Caco-2 (cell line): ENCODE results near the gene FAM83C. TPM values are rescaled to one million over a fixed set of nuclear protein-coding genes. Genes with fewer than 3 reads are reported as not detected.
A peak's percentile ranks its signal among the peaks of the same experiment; 100 is the strongest.
"Not testable (repeated sequence)": the region's sequence is repeated elsewhere in the genome, so short reads cannot be mapped to it uniquely, and the experiment has no call there.

Experiments used
- BruUV-seq: library from RNA; stranded (reverse); fragments of 400-500 nt; replicated peaks from 2 replicates; lab custom pipeline; 2021; lab: Mats Ljungman, UMichigan
- CTCF ChIA-PET: fragments of 300-600 bp; sonication (Branson Sonifier 250); formaldehyde crosslinking; loops from one replicate; lab custom pipeline; 2022; ENCODE audit warnings: antibody characterized with exemption; lab: Charles Lee
- POLR2A ChIA-PET: fragments of 300-600 bp; sonication (Branson Sonifier 250); formaldehyde crosslinking; loops from one replicate; lab custom pipeline; 2022; ENCODE audit warnings: antibody characterized with exemption; lab: Charles Lee
- DNase-seq, 2 experiments: peaks; one replicate each; pipeline versions ENCODE4 v3.0.0 to v3.0.0-alpha.2; 2020 to 2022
- H3K27me3 ChIP-seq: replicated peaks from 2 replicates; pipeline ENCODE4 v1.6.0; 2011; ENCODE audit warnings: low read length; ENCODE audit not compliant: control insufficient read depth, insufficient read depth
- H3K36me3 ChIP-seq: 2 replicates; pipeline ENCODE4 v1.5.1; 2011; ENCODE audit warnings: low read length; ENCODE audit not compliant: control insufficient read depth, insufficient read depth
- H3K4me1 ChIP-seq: fragments of 250-450 bp; sonication (Bioruptor Pico); 2 replicates; pipeline ENCODE4 v1.5.1; 2020; ENCODE audit warnings: mild to moderate bottlenecking
- H3K4me3 ChIP-seq: 2 replicates; pipeline ENCODE4 v1.5.1; 2011; ENCODE audit warnings: low read depth, mild to moderate bottlenecking, control low read depth, low read length
- H3K9me3 ChIP-seq: fragments of 250-450 bp; sonication (Bioruptor Pico); 2 replicates; pipeline ENCODE4 v1.5.1; 2020; ENCODE audit warnings: mild to moderate bottlenecking, moderate library complexity
- H3K27ac Mint-ChIP-seq: one replicate; pipeline ENCODE4 v1.8.0; 2022; ENCODE audit warnings: mixed read lengths; ENCODE audit not compliant: unreplicated experiment
- H3K27me3 Mint-ChIP-seq: one replicate; pipeline ENCODE4 v1.8.0; 2022; ENCODE audit warnings: mixed read lengths; ENCODE audit not compliant: insufficient read depth, unreplicated experiment
- H3K36me3 Mint-ChIP-seq: one replicate; pipeline ENCODE4 v1.8.0; 2022; ENCODE audit warnings: mild to moderate bottlenecking, mixed read lengths; ENCODE audit not compliant: insufficient read depth, unreplicated experiment
- H3K4me1 Mint-ChIP-seq: one replicate; pipeline ENCODE4 v1.8.0; 2022; ENCODE audit warnings: low read depth, mixed read lengths; ENCODE audit not compliant: unreplicated experiment
- H3K4me3 Mint-ChIP-seq: one replicate; pipeline ENCODE4 v1.8.0; 2022; ENCODE audit warnings: mild to moderate bottlenecking, moderate library complexity, mixed read lengths; ENCODE audit not compliant: unreplicated experiment
- H3K9me3 Mint-ChIP-seq: one replicate; pipeline ENCODE4 v1.8.0; 2022; ENCODE audit warnings: mixed read lengths; ENCODE audit not compliant: unreplicated experiment
- CTCF ChIP-seq, 2 experiments: fragments of 200-600 bp in 1 of 2; IDR thresholded peaks; 1 replicate in 1 of 2; 2 replicates in 1 of 2; pipeline versions ENCODE4 v1.5.1 to v1.8.0; 2011 to 2022; ENCODE audit warnings: antibody characterized with exemption in 1 of 2, control low read depth in 1 of 2, inconsistent platforms in 1 of 2, low read depth in 1 of 2, low read length in 1 of 2, mild to moderate bottlenecking in 1 of 2, moderate library complexity in 1 of 2; ENCODE audit not compliant: insufficient read depth in 1 of 2, severe bottlenecking in 1 of 2, unreplicated experiment in 1 of 2
- intact Hi-C: fragments of 100-400 bp; cut with micrococcal nuclease; formaldehyde crosslinking; loops from one replicate; pipeline ENCODE4 v1.10.0; 2022; ENCODE audit not compliant: unreplicated experiment
- total RNA-seq: library from RNA; stranded (reverse); gene quantifications from 2 replicates; pipeline ENCODE4 v1.2.3, GENCODE V29; 2022

FAM83C gene
- total RNA-seq, 1 experiment from 2014 or later = not detected

- peak overlapping the region; percentile 98 for H3K27ac Mint-ChIP-seq
- TSS peak; percentile 74 for BruUV-seq
- Histone ChIP-seq H3K27me3 (no peaks in the 10 kb centered on the region), H3K36me3 (no peaks in the 10 kb centered on the region; the same call in 1 of the 2 replicates), H3K9me3 (no peaks in the 10 kb centered on the region), H3K4me1 (peaks cover 65% of the 10 kb centered on the region), H3K4me3 (peak overlapping the region; percentile 13)
- intact Hi-C loops = loop anchor here (1.0 to 5.0 kb wide), 8 partner anchors 36 to 431 kb away; partner anchors contain the start of genes ACSS2 and TRPC4AP
- CTCF ChIA-PET = interaction anchor here (0.5 to 9.0 kb wide), 40 partner anchors 11 to 1744 kb away, joined by 3 to 354 read pairs (median 5); partner anchors contain the start of genes ACSS2, CEP250, EDEM2 and EIF6
- no peaks in the 10 kb centered on the region for H3K27me3 Mint-ChIP-seq
- peaks cover 19% of the 10 kb centered on the region for H3K36me3 Mint-ChIP-seq
- no peaks in the 10 kb centered on the region for H3K9me3 Mint-ChIP-seq
- peak overlapping the region; percentile 63 for H3K4me3 Mint-ChIP-seq
- POLR2A ChIA-PET = interaction anchor here (0.5 to 3.8 kb wide), 44 partner anchors 10 to 1270 kb away, joined by 3 to 119 read pairs (median 5); partner anchors contain the start of genes ACSS2, CEP250, EDEM2 and EIF6
- DNase-seq = peak in 1 of 2 experiments; percentile 57
- peaks cover 48% of the 10 kb centered on the region for H3K4me1 Mint-ChIP-seq
- TF ChIP-seq CTCF (IDR thresholded peaks at IDR 0.05; ENCODE audit: insufficient read depth in 1 of 2, low read depth in 1 of 2, low read length in 1 of 2, severe bottlenecking in 1 of 2, unreplicated experiment in 1 of 2) = no peak
Measured at GRCh38 chr20:35263532-35264341, 28.5 kb downstream of the FAM83C start.

- peaks cover 53% of the 10 kb centered on the region for H3K4me1 Mint-ChIP-seq
- peak overlapping the region; percentile 98 for H3K27ac Mint-ChIP-seq
- not testable (repeated sequence) for H3K9me3 Mint-ChIP-seq, H3K36me3 ChIP-seq, H3K9me3 ChIP-seq, H3K27me3 Mint-ChIP-seq, BruUV-seq, H3K27me3 ChIP-seq
- intact Hi-C loops = loop anchor here (1.0 to 5.0 kb wide), 3 partner anchors 36 to 431 kb away; no protein-coding TSS in a partner anchor
- peaks cover 73% of the 10 kb centered on the region for H3K4me1 ChIP-seq
- 0 out of 2 replicates have a peak overlapping the region, but pooled peaks have one; percentile 13 for H3K4me3 ChIP-seq
- peak; percentile 44 to 50 for TF ChIP-seq CTCF (IDR thresholded peaks at IDR 0.05; ENCODE audit: insufficient read depth in 1 of 2, low read depth in 1 of 2, low read length in 1 of 2, severe bottlenecking in 1 of 2, unreplicated experiment in 1 of 2)
- peak; percentile 96 to 99 for DNase-seq
- POLR2A ChIA-PET = interaction anchor here (0.5 to 3.8 kb wide), 41 partner anchors 11 to 1270 kb away, joined by 3 to 119 read pairs (median 6); partner anchors contain the start of genes ACSS2, CEP250, EDEM2 and EIF6
- peaks cover 19% of the 10 kb centered on the region for H3K36me3 Mint-ChIP-seq
- H3K4me3 Mint-ChIP-seq = peak overlapping the region; percentile 63
- CTCF ChIA-PET = interaction anchor here (0.5 to 9.0 kb wide), 32 partner anchors 12 to 1745 kb away, joined by 3 to 354 read pairs (median 5); partner anchors contain the start of genes ACSS2, EDEM2, EIF6 and MMP24
Measured at GRCh38 chr20:35262731-35263531, 29.3 kb downstream of the FAM83C start.

- POLR2A ChIA-PET, H3K9me3 Mint-ChIP-seq, H3K4me3 ChIP-seq, H3K27me3 ChIP-seq, H3K9me3 ChIP-seq, H3K27me3 Mint-ChIP-seq, H3K36me3 ChIP-seq: not testable (repeated sequence)
- peaks cover 79% of the 10 kb centered on the region for H3K4me1 ChIP-seq
- intact Hi-C loops = loop anchor here (2.0 to 5.0 kb wide), 2 partner anchors 224 to 430 kb away; no protein-coding TSS in a partner anchor
- Mint-ChIP-seq H3K36me3 (peaks cover 19% of the 10 kb centered on the region), H3K4me1 (peaks cover 54% of the 10 kb centered on the region), H3K27ac (peak overlapping the region; percentile 92), H3K4me3 (peak overlapping the region; percentile 53)
- CTCF ChIA-PET = interaction anchor here (0.6 to 0.9 kb wide), 3 partner anchors 170 to 1009 kb away, joined by 3 to 5 read pairs (median 4); partner anchors contain the start of gene TRPC4AP
- peak; percentile 69 to 85 for DNase-seq
- BruUV-seq = TSS peak; percentile 78
Measured at GRCh38 chr20:35262321-35262720, 29.9 kb downstream of the FAM83C start.
